Measurements from ENCODE around the gene WWP2. TPM values are rescaled to one million over a fixed set of nuclear protein-coding genes. Genes with fewer than 3 reads are reported as not detected.
A peak's percentile ranks its signal among the peaks of the same experiment; 100 is the strongest.

Gene WWP2
- total RNA-seq, 1 donor from 2014 or later: 26.8 TPM

DNA sequence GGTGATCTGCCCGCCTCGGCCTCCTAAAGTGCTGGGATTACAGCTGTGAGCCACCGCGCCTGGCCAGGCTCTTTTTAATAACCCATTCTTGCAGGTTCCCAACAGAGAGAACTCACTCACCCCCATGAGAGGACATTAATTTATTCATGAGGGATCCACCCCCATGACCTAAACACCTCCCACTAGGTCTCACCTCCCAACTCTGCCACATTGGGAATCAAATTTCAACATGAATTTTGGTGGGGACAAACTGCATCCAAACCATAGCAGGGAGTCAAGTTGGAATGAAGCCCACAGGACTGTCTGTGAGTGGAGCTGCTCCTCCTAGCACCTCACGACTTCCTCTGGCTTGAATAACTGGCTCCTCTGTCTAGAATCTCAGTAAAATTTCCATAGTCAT is 85.5 kb downstream of the WWP2 start:
- peaks cover 3% of the 10 kb centered on the region for H3K4me1 Mint-ChIP-seq
- no peak overlapping the region for H3K27ac Mint-ChIP-seq
- H3K9me3 Mint-ChIP-seq: no peaks in the 10 kb centered on the region
- no peaks in the 10 kb centered on the region for H3K27me3 ChIP-seq
- no peak overlapping the region for H3K27ac ChIP-seq
- no peak overlapping the region for H3K4me2 ChIP-seq
- H3K4me3 ChIP-seq: no peak overlapping the region
- H3K27me3 Mint-ChIP-seq (ENCODE audit: insufficient read depth, low read depth): peaks cover 3% of the 10 kb centered on the region
- H3K4me3 Mint-ChIP-seq: no peak overlapping the region
- no peaks in the 10 kb centered on the region for H3F3A ChIP-seq (ENCODE audit: low read depth)
- no peaks in the 10 kb centered on the region for H3K79me2 ChIP-seq (ENCODE audit: low read depth)
- DNase-seq (ENCODE audit: low spot score): no peak
- no peaks in the 10 kb centered on the region for H3K4me1 ChIP-seq
- H3K9me3 ChIP-seq (ENCODE audit: low read depth): no peaks in the 10 kb centered on the region
- H4K20me1 ChIP-seq (ENCODE audit: low read depth): no peaks in the 10 kb centered on the region
- TF ChIP-seq EZH2phosphoT487 (IDR thresholded peaks at IDR 0.05) (no peak), EZH2 (IDR thresholded peaks at IDR 0.05) (no peak)
- TF ChIP-seq, protein P1, sequence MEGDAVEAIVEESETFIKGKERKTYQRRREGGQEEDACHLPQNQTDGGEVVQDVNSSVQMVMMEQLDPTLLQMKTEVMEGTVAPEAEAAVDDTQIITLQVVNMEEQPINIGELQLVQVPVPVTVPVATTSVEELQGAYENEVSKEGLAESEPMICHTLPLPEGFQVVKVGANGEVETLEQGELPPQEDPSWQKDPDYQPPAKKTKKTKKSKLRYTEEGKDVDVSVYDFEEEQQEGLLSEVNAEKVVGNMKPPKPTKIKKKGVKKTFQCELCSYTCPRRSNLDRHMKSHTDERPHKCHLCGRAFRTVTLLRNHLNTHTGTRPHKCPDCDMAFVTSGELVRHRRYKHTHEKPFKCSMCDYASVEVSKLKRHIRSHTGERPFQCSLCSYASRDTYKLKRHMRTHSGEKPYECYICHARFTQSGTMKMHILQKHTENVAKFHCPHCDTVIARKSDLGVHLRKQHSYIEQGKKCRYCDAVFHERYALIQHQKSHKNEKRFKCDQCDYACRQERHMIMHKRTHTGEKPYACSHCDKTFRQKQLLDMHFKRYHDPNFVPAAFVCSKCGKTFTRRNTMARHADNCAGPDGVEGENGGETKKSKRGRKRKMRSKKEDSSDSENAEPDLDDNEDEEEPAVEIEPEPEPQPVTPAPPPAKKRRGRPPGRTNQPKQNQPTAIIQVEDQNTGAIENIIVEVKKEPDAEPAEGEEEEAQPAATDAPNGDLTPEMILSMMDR (IDR thresholded peaks at IDR 0.05): no peak
- peaks cover 9% of the 10 kb centered on the region for H3K36me3 Mint-ChIP-seq
- no peaks in the 10 kb centered on the region for H3K36me3 ChIP-seq
- H3K9ac ChIP-seq: no peak overlapping the region
- H2AFZ ChIP-seq (replicated peaks): no peak overlapping the region

DNA sequence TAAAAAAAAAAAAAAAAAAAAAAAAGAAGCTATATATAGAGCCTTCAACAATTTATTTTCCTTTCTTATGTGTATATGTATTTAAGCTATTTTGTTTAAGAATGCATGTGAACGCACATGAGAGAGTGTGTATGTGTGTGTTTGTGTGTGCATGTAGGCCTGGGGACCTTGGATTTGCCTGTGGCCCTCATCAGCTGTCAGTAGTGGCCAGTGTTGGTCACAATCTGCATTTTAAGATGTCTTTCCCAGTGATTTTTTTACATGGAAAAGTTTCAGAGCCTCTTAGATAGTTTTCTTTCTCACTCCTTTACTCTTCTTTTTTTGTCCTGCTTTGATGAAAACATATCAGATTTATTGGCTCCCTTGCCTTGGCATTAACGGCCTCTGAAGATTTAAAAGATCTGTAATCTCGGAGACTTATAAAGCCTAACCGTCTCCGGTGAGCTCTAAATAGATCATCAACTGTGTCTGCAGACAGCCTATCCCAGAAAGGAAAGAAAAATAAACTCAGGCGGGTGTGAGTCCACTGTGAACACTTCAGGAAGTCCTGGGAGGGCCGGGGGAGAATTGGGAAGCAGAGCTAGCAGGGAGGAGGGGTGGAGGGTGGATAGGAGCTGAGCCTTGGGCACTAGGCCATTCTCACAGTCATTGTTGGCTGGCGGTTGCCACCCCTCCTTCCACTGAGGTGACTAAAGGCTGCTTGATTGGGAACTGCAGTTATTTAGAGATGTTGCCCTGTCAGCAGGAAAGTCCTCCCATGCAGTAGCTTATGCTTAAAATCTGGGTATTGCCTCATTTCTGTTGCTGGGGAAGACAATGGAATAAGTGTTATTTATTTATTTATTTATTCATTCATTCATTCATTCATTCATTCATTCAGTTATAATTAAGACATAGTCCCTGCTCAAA is 86.8 kb downstream of the WWP2 start:
- Histone ChIP-seq H3K27ac (no peak overlapping the region), H3K4me3 (no peak overlapping the region), H3K79me2 (ENCODE audit: low read depth) (no peaks in the 10 kb centered on the region), H3K4me1 (no peaks in the 10 kb centered on the region), H3K36me3 (no peaks in the 10 kb centered on the region), H3K27me3 (no peaks in the 10 kb centered on the region), H3K4me2 (no peak overlapping the region), H3F3A (ENCODE audit: low read depth) (no peaks in the 10 kb centered on the region), H3K9me3 (ENCODE audit: low read depth) (no peaks in the 10 kb centered on the region), H2AFZ (replicated peaks) (no peak overlapping the region), H3K9ac (no peak overlapping the region), H4K20me1 (ENCODE audit: low read depth) (no peaks in the 10 kb centered on the region)
- TF ChIP-seq EZH2phosphoT487 (IDR thresholded peaks at IDR 0.05): no peak
- TF ChIP-seq, protein P1 (IDR thresholded peaks at IDR 0.05): no peak
- TF ChIP-seq EZH2 (IDR thresholded peaks at IDR 0.05): no peak
- DNase-seq (ENCODE audit: low spot score): no peak
- Mint-ChIP-seq H3K27ac (peak overlapping the region; percentile 69), H3K27me3 (ENCODE audit: insufficient read depth, low read depth) (peaks cover 3% of the 10 kb centered on the region), H3K4me1 (peaks cover 3% of the 10 kb centered on the region), H3K36me3 (peaks cover 9% of the 10 kb centered on the region), H3K4me3 (no peak overlapping the region), H3K9me3 (no peaks in the 10 kb centered on the region)

DNA sequence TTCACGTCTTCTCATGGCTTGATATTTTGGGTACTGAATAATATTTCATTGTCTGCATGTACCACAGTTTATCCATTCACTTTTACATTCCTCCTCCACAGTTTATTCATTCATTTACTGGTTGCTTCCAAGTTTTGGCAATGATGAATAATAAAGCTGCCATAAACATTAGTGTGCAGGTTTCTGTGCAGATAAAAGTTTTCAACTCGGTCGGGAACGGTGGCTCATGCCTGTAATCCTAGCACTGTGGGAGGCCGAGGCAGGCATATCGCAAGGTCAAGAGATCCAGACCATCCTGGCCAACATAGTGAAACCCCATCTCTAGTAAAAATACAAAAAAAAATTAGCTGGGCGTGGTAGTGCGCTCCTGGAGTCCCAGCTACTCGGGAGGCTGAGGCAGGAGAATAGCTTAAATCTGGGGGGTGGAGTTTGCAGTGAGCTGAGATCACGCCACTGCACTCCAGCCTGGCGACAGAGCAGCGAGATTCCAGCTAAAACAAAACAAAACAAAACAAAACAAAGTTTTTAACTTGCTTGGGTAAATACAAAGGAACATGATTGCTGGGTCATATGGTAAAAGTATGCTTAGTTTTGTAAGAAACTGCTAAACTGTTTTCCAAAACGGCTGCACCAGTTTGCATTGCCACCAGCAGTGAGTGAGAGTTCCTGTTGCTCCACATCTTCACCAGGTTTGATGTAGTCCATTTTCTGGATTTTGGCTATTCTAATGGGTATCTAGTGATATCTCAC is 89.5 kb downstream of the WWP2 start:
- Histone ChIP-seq H2AFZ (replicated peaks) (no peak overlapping the region), H3K79me2 (ENCODE audit: low read depth) (no peaks in the 10 kb centered on the region), H3K36me3 (no peaks in the 10 kb centered on the region), H4K20me1 (ENCODE audit: low read depth) (no peaks in the 10 kb centered on the region), H3K4me2 (no peak overlapping the region), H3F3A (ENCODE audit: low read depth) (no peaks in the 10 kb centered on the region), H3K27me3 (no peaks in the 10 kb centered on the region), H3K9me3 (ENCODE audit: low read depth) (no peaks in the 10 kb centered on the region), H3K9ac (no peak overlapping the region), H3K4me3 (no peak overlapping the region), H3K27ac (no peak overlapping the region), H3K4me1 (no peaks in the 10 kb centered on the region)
- Mint-ChIP-seq H3K4me3 (no peak overlapping the region), H3K27me3 (ENCODE audit: insufficient read depth, low read depth) (peaks cover 2% of the 10 kb centered on the region), H3K27ac (peak overlapping the region; percentile 34), H3K36me3 (peaks cover 6% of the 10 kb centered on the region), H3K4me1 (peaks cover 3% of the 10 kb centered on the region), H3K9me3 (no peaks in the 10 kb centered on the region)
- TF ChIP-seq EZH2 (IDR thresholded peaks at IDR 0.05) (no peak), EZH2phosphoT487 (IDR thresholded peaks at IDR 0.05) (no peak)
- TF ChIP-seq, protein P1 (IDR thresholded peaks at IDR 0.05): no peak
- no peak for DNase-seq (ENCODE audit: low spot score)
